Vagina (tissue), 2 donors: Measurements from ENCODE around the gene HAGH. TPM values are rescaled to one million over a fixed set of nuclear protein-coding genes. Genes with fewer than 3 reads are reported as not detected.

Experiments
- DNase-seq, 2 donors: peaks; one replicate each; pipeline ENCODE4 v3.0.0-alpha.2; 2017; ENCODE audit errors: extremely low spot score in 2 of 2
- H3K27ac ChIP-seq: fragments of 200-600 bp; sonication (generic); one replicate; pipeline ENCODE4 v1.5.1; 2019
- H3K27me3 ChIP-seq: fragments of 200-600 bp; sonication (generic); one replicate; pipeline ENCODE4 v1.5.1; 2019
- H3K36me3 ChIP-seq, 2 donors: fragments of 200-600 bp; sonication (generic); one replicate each; pipeline ENCODE4 v1.5.1; 2017 to 2019
- H3K4me1 ChIP-seq: fragments of 200-600 bp; sonication (generic); one replicate; pipeline ENCODE4 v1.5.1; 2019
- H3K4me3 ChIP-seq, 2 donors: fragments of 200-600 bp; sonication (generic); 1 replicate in 1 of 2; 2 replicates in 1 of 2; pipeline ENCODE4 v1.5.1; 2016 to 2019
- H3K9me3 ChIP-seq: fragments of 200-600 bp; sonication (generic); one replicate; pipeline ENCODE4 v1.5.1; 2019
- POLR2A ChIP-seq, 2 donors: fragments of 450-650 bp; IDR thresholded peaks; one replicate each; pipeline ENCODE4 v1.6.1; 2017; ENCODE audit warnings: antibody characterized with exemption in 2 of 2, mild to moderate bottlenecking in 2 of 2, moderate library complexity in 2 of 2
- POLR2AphosphoS5 ChIP-seq, 2 donors: sonication (generic); formaldehyde crosslinking; IDR thresholded peaks; one replicate each; pipeline ENCODE4 v1.9.0; 2017; ENCODE audit warnings: antibody characterized with exemption in 2 of 2, mild to moderate bottlenecking in 2 of 2, low read depth in 1 of 2; ENCODE audit not compliant: insufficient read depth in 1 of 2
- intact Hi-C: fragments of 100-400 bp; cut with DNase I; formaldehyde crosslinking; loops from one replicate; pipeline ENCODE4 v1.15.1; 2023
- total RNA-seq: library from RNA; depleted of rRNA; stranded (reverse); fragments of >200 nt; gene quantifications from one replicate; pipeline ENCODE4 v1.2.3, GENCODE V29; 2016
- TF ChIP-seq, protein P1 (sequence below), 3 experiments: fragments of 450-650 bp in 2 of 3; fragments of 200-600 bp in 1 of 3; sonication (generic) in 1 of 3; IDR thresholded peaks; one replicate each; pipeline ENCODE4 v1.5.1; 2017 to 2019; ENCODE audit warnings: antibody characterized with exemption in 3 of 3, mild to moderate bottlenecking in 2 of 3, moderate library complexity in 2 of 3

Gene HAGH
- total RNA-seq, 1 donor from 2014 or later: 71.5 TPM

DNA sequence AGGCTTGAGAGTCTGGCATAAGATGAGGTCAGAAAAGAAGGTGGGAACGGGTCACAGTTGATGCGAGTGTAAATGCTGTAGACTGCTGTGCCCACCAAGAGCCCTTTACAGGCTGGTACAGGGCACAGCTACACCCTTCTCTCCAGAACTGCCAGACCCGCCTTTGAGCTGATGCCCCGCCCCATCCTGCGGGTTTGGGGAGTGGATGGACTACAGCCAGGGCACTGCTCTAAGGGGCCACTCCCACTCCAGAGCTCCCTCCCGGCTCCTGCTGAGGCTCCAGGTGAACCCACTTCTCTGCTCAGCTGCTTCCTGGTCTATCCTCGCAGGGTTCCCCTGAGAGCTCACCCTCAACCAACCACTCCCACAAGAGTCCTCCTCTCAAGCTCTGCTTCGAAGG, 33.0 kb upstream of the HAGH start:
- intact Hi-C loops: no loop called here
- Histone ChIP-seq H3K27ac (no peak overlapping the region), H3K9me3 (no peaks in the 10 kb centered on the region), H3K27me3 (no peaks in the 10 kb centered on the region), H3K4me1 (peaks cover 4% of the 10 kb centered on the region), H3K36me3 (no peaks in the 10 kb centered on the region), H3K4me3 (no peak overlapping the region)
- DNase-seq: no peak
- TF ChIP-seq POLR2AphosphoS5 (IDR thresholded peaks at IDR 0.05; ENCODE audit: insufficient read depth in 1 of 2, low read depth in 1 of 2): no peak
- TF ChIP-seq POLR2A (IDR thresholded peaks at IDR 0.05): no peak
- TF ChIP-seq, protein P1, sequence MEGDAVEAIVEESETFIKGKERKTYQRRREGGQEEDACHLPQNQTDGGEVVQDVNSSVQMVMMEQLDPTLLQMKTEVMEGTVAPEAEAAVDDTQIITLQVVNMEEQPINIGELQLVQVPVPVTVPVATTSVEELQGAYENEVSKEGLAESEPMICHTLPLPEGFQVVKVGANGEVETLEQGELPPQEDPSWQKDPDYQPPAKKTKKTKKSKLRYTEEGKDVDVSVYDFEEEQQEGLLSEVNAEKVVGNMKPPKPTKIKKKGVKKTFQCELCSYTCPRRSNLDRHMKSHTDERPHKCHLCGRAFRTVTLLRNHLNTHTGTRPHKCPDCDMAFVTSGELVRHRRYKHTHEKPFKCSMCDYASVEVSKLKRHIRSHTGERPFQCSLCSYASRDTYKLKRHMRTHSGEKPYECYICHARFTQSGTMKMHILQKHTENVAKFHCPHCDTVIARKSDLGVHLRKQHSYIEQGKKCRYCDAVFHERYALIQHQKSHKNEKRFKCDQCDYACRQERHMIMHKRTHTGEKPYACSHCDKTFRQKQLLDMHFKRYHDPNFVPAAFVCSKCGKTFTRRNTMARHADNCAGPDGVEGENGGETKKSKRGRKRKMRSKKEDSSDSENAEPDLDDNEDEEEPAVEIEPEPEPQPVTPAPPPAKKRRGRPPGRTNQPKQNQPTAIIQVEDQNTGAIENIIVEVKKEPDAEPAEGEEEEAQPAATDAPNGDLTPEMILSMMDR (IDR thresholded peaks at IDR 0.05): no peak

DNA sequence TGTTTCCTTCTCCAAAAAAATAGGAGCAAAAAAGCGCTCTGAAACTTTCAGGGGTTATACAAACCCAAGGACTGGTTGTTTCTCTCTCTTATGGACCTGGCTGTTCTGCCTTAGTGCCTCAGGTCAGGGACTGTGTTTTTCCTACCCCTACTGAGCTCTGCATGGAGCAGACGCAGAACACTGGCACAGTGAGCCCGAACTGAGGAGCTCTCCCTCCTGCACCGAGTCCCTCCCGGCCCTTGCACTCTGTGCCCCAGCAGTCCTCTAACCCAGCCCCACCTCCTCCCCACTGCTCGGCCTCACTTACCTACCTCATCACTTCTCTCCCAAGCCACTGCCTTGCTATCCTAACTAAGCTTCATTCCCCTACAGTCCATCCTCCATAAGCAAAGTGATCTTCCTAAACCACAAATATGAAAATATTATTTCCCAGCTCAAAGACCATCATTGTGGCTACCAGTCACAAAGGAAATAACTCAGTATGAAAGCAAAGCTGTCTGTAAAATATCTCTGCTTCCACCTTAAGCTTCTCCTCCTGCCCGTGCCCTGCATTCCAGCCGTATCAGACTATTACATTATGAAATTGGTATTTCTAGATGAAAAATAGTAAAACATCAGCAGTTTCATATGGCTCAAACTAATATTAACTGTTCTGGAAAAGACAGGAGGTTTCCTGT, 31.7 kb upstream of the HAGH start:
- TF ChIP-seq POLR2A (IDR thresholded peaks at IDR 0.05) (no peak), POLR2AphosphoS5 (IDR thresholded peaks at IDR 0.05; ENCODE audit: insufficient read depth in 1 of 2, low read depth in 1 of 2) (no peak)
- TF ChIP-seq, protein P1 (IDR thresholded peaks at IDR 0.05): no peak
- intact Hi-C loops: no loop called here
- no peaks in the 10 kb centered on the region for H3K4me1 ChIP-seq
- no peaks in the 10 kb centered on the region for H3K36me3 ChIP-seq
- H3K27ac ChIP-seq: no peak overlapping the region
- no peaks in the 10 kb centered on the region for H3K27me3 ChIP-seq
- H3K4me3 ChIP-seq: no peak overlapping the region
- no peaks in the 10 kb centered on the region for H3K9me3 ChIP-seq
- DNase-seq: no peak

DNA sequence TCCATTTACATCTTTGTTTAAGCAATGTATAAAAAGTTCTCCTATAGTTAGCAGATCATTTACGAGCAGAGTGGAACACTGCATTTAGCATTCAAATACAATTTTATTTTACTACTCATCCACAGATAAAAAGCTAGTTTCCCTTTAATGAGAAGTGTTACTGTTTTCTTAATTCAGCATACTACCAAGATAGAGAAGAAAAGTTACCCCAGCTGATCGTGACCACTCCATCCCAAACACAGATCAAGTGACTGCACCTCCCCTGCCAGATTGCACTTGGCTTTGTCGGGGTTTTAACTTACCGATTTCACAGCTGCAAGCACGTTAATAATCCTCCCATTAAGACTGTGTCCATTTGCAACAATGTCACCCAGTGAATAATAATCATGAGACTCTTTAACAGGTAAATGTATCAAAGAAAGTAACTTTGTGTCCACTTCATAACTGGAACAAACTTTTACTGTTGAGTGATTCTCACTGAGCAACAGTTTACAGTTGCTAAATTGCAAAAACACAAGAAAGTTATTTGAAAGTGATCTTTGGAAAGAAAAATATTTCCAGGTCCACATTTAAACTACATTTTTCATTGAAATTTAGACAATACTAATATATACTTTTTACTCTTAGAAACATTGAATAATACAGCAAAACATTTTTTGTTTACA, 30.9 kb upstream of the HAGH start:
- H3K4me1 ChIP-seq: no peaks in the 10 kb centered on the region
- DNase-seq: no peak
- no peaks in the 10 kb centered on the region for H3K9me3 ChIP-seq
- H3K36me3 ChIP-seq: no peaks in the 10 kb centered on the region
- H3K27me3 ChIP-seq: no peaks in the 10 kb centered on the region
- no peak overlapping the region for H3K27ac ChIP-seq
- TF ChIP-seq POLR2A (IDR thresholded peaks at IDR 0.05) (no peak), POLR2AphosphoS5 (IDR thresholded peaks at IDR 0.05; ENCODE audit: insufficient read depth in 1 of 2, low read depth in 1 of 2) (no peak)
- TF ChIP-seq, protein P1 (IDR thresholded peaks at IDR 0.05): no peak
- H3K4me3 ChIP-seq: no peak overlapping the region
- intact Hi-C loops: no loop called here

DNA sequence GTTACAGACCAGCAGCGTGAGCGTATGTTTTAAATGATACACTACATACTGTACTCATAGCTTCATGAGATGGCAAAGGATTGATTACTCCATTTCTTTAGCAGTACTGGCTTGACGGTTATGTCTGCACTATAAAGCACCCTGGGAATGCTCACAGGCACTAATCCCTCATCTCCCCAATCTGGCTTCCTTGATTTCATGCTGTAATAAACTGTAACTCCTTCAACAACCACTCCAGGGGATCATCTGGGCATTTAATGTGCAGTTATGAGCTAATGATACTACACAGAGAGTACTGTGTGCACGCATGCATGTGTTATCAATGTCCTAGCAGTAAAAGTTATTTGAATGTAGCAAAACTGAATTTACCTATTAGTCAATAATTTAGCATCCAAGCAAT, 25.2 kb upstream of the HAGH start:
- no peak for DNase-seq
- no peak for TF ChIP-seq POLR2A (IDR thresholded peaks at IDR 0.05)
- TF ChIP-seq, protein P1 (IDR thresholded peaks at IDR 0.05): no peak
- no peak for TF ChIP-seq POLR2AphosphoS5 (IDR thresholded peaks at IDR 0.05; ENCODE audit: insufficient read depth in 1 of 2, low read depth in 1 of 2)
- no peak overlapping the region for H3K27ac ChIP-seq
- no peaks in the 10 kb centered on the region for H3K4me1 ChIP-seq
- no peaks in the 10 kb centered on the region for H3K36me3 ChIP-seq
- H3K9me3 ChIP-seq: no peaks in the 10 kb centered on the region
- H3K27me3 ChIP-seq: no peaks in the 10 kb centered on the region
- H3K4me3 ChIP-seq: no peak overlapping the region
- intact Hi-C loops: no loop called here

DNA sequence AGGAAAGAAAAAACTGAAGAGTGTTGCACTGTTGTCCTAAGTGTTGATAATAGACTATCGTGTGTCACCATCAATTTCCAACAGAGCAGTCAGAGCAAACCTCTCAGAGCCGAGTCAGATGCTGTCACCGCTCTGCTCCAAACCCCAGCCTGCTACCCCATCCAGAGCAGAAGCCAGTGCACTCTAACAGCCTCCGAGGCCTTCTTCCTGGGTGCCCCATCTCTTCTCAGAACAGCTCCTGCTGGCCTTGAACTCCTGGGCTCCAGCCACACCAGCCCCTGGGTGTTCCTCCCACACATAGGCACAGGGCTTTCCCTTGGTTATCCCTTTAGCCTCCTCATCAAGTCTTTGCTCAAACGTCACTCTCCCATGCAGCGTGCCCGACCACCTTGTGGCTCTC, 24.4 kb upstream of the HAGH start:
- no peak overlapping the region for H3K27ac ChIP-seq
- no peaks in the 10 kb centered on the region for H3K27me3 ChIP-seq
- H3K4me3 ChIP-seq: no peak overlapping the region
- no peak for DNase-seq
- no peaks in the 10 kb centered on the region for H3K36me3 ChIP-seq
- no peak for TF ChIP-seq POLR2A (IDR thresholded peaks at IDR 0.05)
- TF ChIP-seq, protein P1 (IDR thresholded peaks at IDR 0.05): no peak
- no peak for TF ChIP-seq POLR2AphosphoS5 (IDR thresholded peaks at IDR 0.05; ENCODE audit: insufficient read depth in 1 of 2, low read depth in 1 of 2)
- no peaks in the 10 kb centered on the region for H3K9me3 ChIP-seq
- H3K4me1 ChIP-seq: no peaks in the 10 kb centered on the region
- intact Hi-C loops: no loop called here
